Cardiac fibroblast (primary cell): Measurements from ENCODE around the gene PRIM2.
"Not testable (repeated sequence)": the region's sequence is repeated elsewhere in the genome, so short reads cannot be mapped to it uniquely, and the experiment has no call there.

Experiments used
- DNase-seq, 2 donors: peaks; one replicate each; pipeline versions ENCODE4 v3.0.0 to v3.0.0-alpha.2; 2010; ENCODE audit warnings: low read depth in 2 of 2
- H3K4me3 ChIP-seq, 2 donors: replicated peaks in 1 of 2; 1 replicate in 1 of 2; 2 replicates in 1 of 2; pipeline ENCODE4 v1.5.1; 2011; ENCODE audit warnings: low read depth in 2 of 2, low read length in 2 of 2, mild to moderate bottlenecking in 2 of 2, moderate library complexity in 1 of 2
- TF ChIP-seq, protein P1 (sequence below): IDR thresholded peaks from one replicate; pipeline ENCODE4 v1.5.1; 2011; ENCODE audit warnings: low read depth, mild to moderate bottlenecking, low read length, inconsistent platforms

Gene PRIM2

GRCh38 chr6:57461022-57461421, 143.6 kb downstream of the PRIM2 start:
- DNase-seq: not testable (repeated sequence)

GRCh38 chr6:57463809-57464208, 146.4 kb downstream of the PRIM2 start:
- peak in 1 of 2 donors; percentile 15 for DNase-seq
- not testable (repeated sequence) for H3K4me3 ChIP-seq

More at GRCh38 chr6:57461022-57461421, 143.6 kb downstream of the PRIM2 start:
- not testable (repeated sequence) for H3K4me3 ChIP-seq

DNA sequence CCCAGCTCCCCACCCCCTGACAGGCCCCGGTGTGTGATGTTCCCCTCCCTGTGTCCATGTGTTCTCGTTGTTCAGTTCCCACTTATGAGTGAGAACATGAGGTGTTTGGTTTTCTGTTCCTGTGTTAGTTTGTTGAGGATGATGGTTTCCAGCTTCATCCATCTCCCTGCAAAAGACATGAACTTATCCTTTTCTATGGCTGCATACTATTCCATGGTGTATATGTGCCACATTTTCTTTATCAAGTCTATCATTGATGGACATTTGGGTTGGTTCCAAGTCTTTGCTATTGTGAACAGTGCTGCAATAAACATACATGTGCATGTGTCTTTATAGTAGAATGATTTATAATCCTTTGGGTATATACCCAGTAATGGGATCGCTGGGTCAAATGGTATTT, 148.5 kb downstream of the PRIM2 start:
- H3K4me3 ChIP-seq, DNase-seq: not testable (repeated sequence)

DNA sequence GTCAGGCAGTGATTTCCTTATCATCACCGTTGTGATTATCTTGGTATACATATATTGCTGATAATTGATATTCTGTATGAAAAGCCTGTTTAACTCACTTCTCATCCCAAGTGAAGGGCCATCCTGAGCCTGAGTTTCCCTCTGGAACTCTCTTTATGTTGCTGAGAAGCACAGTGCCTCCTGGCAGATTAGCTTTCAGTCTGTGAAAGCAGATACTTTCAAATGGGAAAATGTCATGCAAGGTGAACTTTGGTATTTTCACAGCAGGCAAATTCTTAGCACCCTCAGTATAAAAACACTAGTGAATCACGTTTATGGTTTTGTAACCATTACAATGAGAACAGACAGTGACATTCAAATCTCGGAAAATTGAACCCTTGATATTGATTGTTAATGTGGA, 151.6 kb downstream of the PRIM2 start:
- H3K4me3 ChIP-seq: no peak overlapping the region
- TF ChIP-seq, protein P1, sequence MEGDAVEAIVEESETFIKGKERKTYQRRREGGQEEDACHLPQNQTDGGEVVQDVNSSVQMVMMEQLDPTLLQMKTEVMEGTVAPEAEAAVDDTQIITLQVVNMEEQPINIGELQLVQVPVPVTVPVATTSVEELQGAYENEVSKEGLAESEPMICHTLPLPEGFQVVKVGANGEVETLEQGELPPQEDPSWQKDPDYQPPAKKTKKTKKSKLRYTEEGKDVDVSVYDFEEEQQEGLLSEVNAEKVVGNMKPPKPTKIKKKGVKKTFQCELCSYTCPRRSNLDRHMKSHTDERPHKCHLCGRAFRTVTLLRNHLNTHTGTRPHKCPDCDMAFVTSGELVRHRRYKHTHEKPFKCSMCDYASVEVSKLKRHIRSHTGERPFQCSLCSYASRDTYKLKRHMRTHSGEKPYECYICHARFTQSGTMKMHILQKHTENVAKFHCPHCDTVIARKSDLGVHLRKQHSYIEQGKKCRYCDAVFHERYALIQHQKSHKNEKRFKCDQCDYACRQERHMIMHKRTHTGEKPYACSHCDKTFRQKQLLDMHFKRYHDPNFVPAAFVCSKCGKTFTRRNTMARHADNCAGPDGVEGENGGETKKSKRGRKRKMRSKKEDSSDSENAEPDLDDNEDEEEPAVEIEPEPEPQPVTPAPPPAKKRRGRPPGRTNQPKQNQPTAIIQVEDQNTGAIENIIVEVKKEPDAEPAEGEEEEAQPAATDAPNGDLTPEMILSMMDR: no peak
- no peak for DNase-seq

DNA sequence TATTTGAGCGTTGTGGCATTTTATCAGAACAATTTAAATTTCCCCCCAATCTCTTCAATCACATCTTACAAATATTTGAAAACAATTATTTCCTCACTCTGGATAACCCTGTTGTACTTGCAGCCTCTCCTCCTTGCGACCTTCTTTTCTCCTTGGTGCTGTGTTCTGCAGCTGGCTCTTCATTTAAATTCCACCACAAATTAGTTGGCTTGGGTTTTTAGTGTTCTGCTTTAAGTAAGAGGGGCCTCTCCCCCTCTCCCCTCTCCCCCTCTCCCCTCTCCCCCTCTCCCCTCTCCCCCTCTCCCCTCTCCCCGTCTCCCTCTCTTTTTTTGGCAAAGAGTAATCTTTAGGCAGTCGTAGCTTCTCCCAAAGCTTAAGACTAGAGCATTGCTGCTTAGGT, 152.7 kb downstream of the PRIM2 start:
- not testable (repeated sequence) for H3K4me3 ChIP-seq, DNase-seq

- DNase-seq, H3K4me3 ChIP-seq: not testable (repeated sequence)
These were observed 154.0 kb downstream of the PRIM2 start for GRCh38 chr6:57471314-57471864.

GRCh38 chr6:57472861-57473362, 155.5 kb downstream of the PRIM2 start:
- peak; percentile 61 to 86 for DNase-seq
- not testable (repeated sequence) for H3K4me3 ChIP-seq

DNA sequence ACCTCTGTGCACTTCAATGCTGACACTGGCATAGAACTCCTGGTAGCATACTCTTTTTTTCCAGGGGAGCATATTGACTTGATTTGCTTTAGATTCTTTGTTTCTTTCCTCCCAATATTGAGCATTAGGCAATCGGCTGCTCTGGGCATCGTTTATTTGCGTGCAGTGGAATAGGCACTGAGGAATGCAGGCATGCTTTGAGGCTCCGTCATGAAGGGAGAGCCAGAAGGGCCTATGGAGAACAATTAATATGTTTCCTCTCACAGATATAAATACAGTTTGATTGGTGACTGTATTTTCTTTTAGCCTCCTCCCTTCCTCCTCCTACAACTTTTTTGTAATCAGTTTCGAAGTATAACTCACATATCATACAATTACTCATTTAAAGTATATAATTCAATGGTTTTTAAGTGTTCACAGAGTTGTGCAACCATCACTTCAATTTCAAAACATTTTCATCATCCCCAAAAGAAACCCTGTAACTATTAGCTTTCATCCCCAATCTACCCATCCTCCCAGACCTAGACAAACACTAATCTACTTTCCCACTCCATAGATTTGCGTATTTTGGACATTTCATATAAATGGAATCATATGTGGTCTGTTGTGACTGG, 157.5 kb downstream of the PRIM2 start:
- DNase-seq: peak; percentile 58 to 88

GRCh38 chr6:57475656-57476055, 158.2 kb downstream of the PRIM2 start:
- DNase-seq: peak; percentile 5 to 66
- H3K4me3 ChIP-seq: not testable (repeated sequence)

More for the DNA sequence above, 157.5 kb downstream of the PRIM2 start:
- H3K4me3 ChIP-seq: not testable (repeated sequence)

DNA sequence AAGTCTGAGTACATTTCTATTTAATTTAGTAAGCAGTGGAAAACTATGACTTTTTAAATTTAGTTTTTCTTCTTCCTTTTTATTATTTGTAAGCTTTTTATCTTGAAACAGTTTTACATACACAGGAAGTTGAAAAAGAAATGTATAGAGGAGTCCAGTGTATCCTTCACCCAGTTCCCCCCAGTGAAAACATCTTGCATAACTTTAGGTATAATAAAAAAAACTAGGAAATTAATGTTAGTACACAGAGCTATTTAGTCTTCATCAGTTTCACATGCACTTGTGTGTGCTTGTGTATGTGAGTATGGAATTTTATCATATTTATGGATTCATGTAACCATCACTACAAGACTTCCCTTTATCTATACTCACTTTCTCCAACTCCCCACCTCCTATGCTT, 162.8 kb downstream of the PRIM2 start:
- DNase-seq, H3K4me3 ChIP-seq: not testable (repeated sequence)

DNA sequence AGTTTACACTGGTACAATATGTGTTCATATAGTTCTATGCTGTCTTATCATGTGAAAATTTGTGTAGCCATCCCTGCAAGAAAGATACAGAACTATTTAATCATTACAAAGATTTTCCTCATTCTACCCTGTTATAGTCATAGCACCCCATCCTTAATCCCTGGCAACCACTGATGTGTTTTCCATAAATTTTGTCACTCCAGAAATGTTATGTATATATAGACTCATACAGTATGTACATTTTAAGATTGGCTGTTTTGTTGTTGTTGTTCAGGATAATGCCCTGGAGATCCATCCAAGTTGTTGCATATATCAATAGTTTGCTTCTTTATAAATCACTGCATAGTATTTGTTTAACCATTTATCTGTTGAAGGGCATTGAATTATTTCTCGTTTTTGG, 163.7 kb downstream of the PRIM2 start:
- not testable (repeated sequence) for DNase-seq, H3K4me3 ChIP-seq

GRCh38 chr6:57482471-57482870, 165.0 kb downstream of the PRIM2 start:
- DNase-seq: not testable (repeated sequence)

GRCh38 chr6:57486494-57487081, 169.2 kb downstream of the PRIM2 start:
- H3K4me3 ChIP-seq: not testable (repeated sequence)
- peak; percentile 19 to 54 for DNase-seq

More at GRCh38 chr6:57482471-57482870, 165.0 kb downstream of the PRIM2 start:
- not testable (repeated sequence) for H3K4me3 ChIP-seq

GRCh38 chr6:57488551-57488950, 171.1 kb downstream of the PRIM2 start:
- not testable (repeated sequence) for H3K4me3 ChIP-seq, DNase-seq

GRCh38 chr6:57489887-57490286, 172.5 kb downstream of the PRIM2 start:
- DNase-seq, H3K4me3 ChIP-seq: not testable (repeated sequence)

- not testable (repeated sequence) for DNase-seq
These were observed 174.4 kb downstream of the PRIM2 start for GRCh38 chr6:57491795-57492194.

DNA sequence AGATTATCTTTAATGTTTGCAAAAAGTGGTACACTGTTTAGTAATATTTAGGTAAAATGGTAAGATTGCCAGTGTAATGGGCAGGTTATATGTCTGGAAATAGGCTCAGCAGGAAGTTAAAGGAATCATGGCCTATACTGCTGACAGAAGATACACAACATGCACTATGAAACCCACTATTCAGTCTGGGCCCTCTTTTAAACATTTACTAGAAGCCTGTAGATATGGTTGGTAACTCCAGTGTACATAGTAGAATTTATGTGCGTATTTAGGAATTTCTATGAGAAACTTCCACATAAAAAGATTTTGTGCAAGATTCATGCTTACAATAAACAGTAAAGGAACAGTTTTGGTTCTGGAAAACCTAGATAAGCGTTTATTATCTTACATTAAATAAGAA, 178.8 kb downstream of the PRIM2 start:
- DNase-seq, H3K4me3 ChIP-seq: not testable (repeated sequence)

More at GRCh38 chr6:57491795-57492194, 174.4 kb downstream of the PRIM2 start:
- H3K4me3 ChIP-seq: not testable (repeated sequence)
